Activated T-helper 1 cell treated with anti-CD3 and anti-CD28 coated beads, Interleukin-12 subunit alpha, Interleukin-12 subunit beta, Interleukin-2, Interleukin-4 antibody, amounts not matched to agents 30 ng/mL and 10 ng/mL and 1 ng/mL, durations not matched to agents 14 hours and 24 hours and 36 hours (primary cell): ENCODE measurements around the gene ZDHHC11B. TPM values are rescaled to one million over a fixed set of nuclear protein-coding genes. Genes with fewer than 3 reads are reported as not detected.
"Not testable (repeated sequence)": the region's sequence is repeated elsewhere in the genome, so short reads cannot be mapped to it uniquely, and the experiment has no call there.

Experiments used
- DNase-seq: peaks from one replicate; pipeline ENCODE4 v3.0.0; 2021; ENCODE audit warnings: low spot score
- H3K27ac Mint-ChIP-seq: one replicate; pipeline ENCODE4 v1.8.0; 2021; ENCODE audit warnings: mild to moderate bottlenecking, mixed read lengths
- H3K27me3 Mint-ChIP-seq: one replicate; pipeline ENCODE4 v1.8.0; 2022; ENCODE audit warnings: mild to moderate bottlenecking, moderate library complexity, mixed read lengths; ENCODE audit not compliant: insufficient read depth
- H3K36me3 Mint-ChIP-seq: one replicate; pipeline ENCODE4 v1.8.0; 2021; ENCODE audit warnings: low read depth, mixed read lengths
- H3K4me1 Mint-ChIP-seq: one replicate; pipeline ENCODE4 v1.8.0; 2021; ENCODE audit warnings: low read depth, mixed read lengths
- H3K4me3 Mint-ChIP-seq: one replicate; pipeline ENCODE4 v1.8.0; 2021; ENCODE audit warnings: mild to moderate bottlenecking, moderate library complexity, mixed read lengths
- H3K9me3 Mint-ChIP-seq: one replicate; pipeline ENCODE4 v1.8.0; 2021; ENCODE audit warnings: mixed read lengths
- intact Hi-C: fragments of 100-400 bp; cut with micrococcal nuclease; formaldehyde crosslinking; loops from one replicate; pipeline ENCODE4 v1.15.1; 2024
- total RNA-seq: library from RNA; stranded (reverse); gene quantifications from 2 replicates; pipeline ENCODE4 v1.2.3, GENCODE V29; 2022

Gene ZDHHC11B
- total RNA-seq, 1 donor from 2014 or later: not detected

DNA sequence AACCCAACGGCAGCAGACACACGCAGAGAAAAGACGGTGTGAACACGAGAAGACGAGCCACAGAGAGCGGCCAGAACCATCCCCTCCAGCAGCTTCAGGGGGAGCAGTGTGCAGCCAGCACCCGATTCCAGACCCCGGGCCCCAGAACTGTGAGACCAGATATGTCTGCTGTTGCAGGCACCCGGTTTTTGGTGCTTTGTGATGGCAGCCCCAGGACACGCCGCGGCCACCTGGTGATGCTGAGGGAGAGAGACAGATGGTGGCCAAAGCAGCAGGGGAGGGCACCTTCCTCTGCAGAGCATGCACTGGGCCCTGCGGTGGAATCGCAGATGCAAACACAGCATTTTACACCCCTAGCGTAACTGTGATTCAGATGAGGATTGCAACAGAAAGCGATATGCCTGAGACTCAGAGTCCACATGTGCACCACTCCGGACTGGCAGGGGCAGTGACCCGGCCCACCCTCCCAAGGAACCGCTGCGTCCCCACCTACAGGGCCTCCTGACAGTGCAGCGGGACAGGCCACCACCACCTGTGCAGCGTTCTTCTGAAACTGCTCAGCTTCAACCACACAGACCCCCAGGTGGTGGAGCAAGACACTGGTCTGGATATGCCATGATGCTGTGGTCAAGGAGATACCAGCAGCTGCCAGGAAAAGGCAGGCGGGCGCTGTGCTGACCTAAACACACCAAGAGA lies 24.0 kb downstream of the ZDHHC11B start:
- DNase-seq: no peak
- peaks cover 5% of the 10 kb centered on the region for H3K4me1 Mint-ChIP-seq
- no peaks in the 10 kb centered on the region for H3K9me3 Mint-ChIP-seq
- H3K4me3 Mint-ChIP-seq: no peak overlapping the region
- peaks cover 2% of the 10 kb centered on the region for H3K27me3 Mint-ChIP-seq
- H3K27ac Mint-ChIP-seq: no peak overlapping the region
- no peaks in the 10 kb centered on the region for H3K36me3 Mint-ChIP-seq
- intact Hi-C loops: no loop called here

GRCh38 chr5:759781-760362 lies 24.7 kb downstream of the ZDHHC11B start:
- intact Hi-C loops: loop anchor here (5.0 kb wide), 1 partner anchor 87 kb away; no protein-coding TSS in a partner anchor
- Mint-ChIP-seq H3K4me3 (no peak overlapping the region), H3K4me1 (peaks cover 5% of the 10 kb centered on the region), H3K9me3 (no peaks in the 10 kb centered on the region), H3K27me3 (peaks cover 2% of the 10 kb centered on the region), H3K36me3 (no peaks in the 10 kb centered on the region), H3K27ac (no peak overlapping the region)
- DNase-seq: no peak

- intact Hi-C loops: loop anchor here (5.0 kb wide), 1 partner anchor 88 kb away; no protein-coding TSS in a partner anchor
- Mint-ChIP-seq H3K9me3 (no peaks in the 10 kb centered on the region), H3K36me3 (no peaks in the 10 kb centered on the region), H3K4me1 (peaks cover 5% of the 10 kb centered on the region), H3K4me3 (no peak overlapping the region), H3K27ac (no peak overlapping the region), H3K27me3 (peaks cover 2% of the 10 kb centered on the region)
- DNase-seq: no peak
These were observed 25.3 kb downstream of the ZDHHC11B start for GRCh38 chr5:759111-759751.

GRCh38 chr5:758698-759053 lies 25.9 kb downstream of the ZDHHC11B start:
- Mint-ChIP-seq H3K27ac (no peak overlapping the region), H3K9me3 (no peaks in the 10 kb centered on the region), H3K36me3 (no peaks in the 10 kb centered on the region), H3K4me1 (peaks cover 5% of the 10 kb centered on the region), H3K27me3 (peaks cover 2% of the 10 kb centered on the region), H3K4me3 (no peak overlapping the region)
- DNase-seq: no peak
- intact Hi-C loops: loop anchor here (5.0 kb wide), 1 partner anchor 89 kb away; no protein-coding TSS in a partner anchor

DNA sequence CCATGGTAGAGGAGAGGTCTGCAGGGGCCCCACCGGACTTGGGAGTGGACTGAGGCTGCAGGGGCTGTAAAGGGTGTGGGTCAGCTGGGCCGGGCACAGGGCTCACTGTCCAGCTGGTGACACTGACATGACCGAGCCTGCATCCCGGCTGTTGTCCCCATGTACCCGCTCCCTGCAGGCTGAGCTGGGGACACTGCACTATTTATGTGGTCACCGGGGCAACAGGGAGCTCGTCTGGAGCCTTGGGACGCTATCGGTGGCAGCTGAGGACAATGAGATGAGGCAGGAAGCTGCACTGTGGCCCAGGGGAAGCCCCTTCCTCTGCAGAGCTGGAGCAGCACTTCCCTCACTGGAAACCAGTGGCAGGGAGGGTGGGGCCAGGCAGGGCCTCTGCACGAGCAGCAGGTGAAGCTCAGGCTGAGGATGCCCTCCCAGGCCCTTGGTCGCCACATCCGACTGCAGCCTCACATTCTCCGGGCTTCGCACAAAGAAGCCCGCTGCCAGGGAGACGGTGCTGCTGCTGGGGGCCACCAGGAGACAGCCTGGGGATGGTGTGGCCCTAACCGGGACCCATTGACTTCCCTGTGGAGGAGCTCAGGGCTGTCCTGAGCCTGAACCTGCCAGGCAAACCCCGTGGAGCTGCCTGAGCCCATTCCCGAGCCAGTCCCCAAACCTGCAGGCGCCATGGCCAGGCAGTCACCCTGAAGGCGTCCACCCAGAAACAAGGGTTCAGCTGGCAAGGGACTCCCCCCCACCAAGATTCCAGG lies 26.4 kb downstream of the ZDHHC11B start:
- no peak for DNase-seq
- Mint-ChIP-seq H3K36me3 (no peaks in the 10 kb centered on the region), H3K27ac (no peak overlapping the region), H3K27me3 (peaks cover under 1% of the 10 kb centered on the region), H3K4me1 (peaks cover 5% of the 10 kb centered on the region), H3K9me3 (no peaks in the 10 kb centered on the region), H3K4me3 (no peak overlapping the region)
- intact Hi-C loops: loop anchor here (5.0 kb wide), 1 partner anchor 89 kb away; no protein-coding TSS in a partner anchor

DNA sequence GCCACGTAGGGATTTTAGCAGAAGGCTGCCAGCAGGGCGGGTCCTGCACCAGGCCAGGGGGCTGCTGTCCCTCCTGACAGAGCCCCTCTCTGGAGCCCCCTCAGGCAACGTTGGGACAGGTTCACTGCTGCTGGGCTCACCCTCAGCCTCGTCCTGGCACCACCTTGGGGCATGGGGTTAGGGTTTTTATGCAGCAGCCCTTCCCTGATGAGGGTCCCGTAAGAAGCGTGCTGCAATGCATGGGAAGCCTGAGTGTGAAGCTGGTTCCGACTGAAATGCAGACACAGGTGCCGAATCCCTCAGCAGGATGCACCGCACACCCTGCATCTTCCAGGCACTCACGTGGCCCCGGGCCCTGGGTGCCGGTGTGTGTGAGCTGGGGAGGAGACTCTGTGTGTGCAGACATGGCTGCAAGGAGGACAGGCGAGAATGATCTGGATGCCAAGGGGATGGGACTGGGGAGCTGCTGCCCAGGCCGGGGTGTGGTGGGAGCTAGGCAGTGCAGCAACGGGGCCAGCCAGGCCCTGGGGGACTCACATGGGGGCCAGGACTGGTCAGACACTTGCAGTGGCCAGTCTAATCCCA lies 27.1 kb downstream of the ZDHHC11B start:
- Mint-ChIP-seq H3K9me3 (no peaks in the 10 kb centered on the region), H3K4me3 (no peak overlapping the region), H3K27ac (no peak overlapping the region), H3K4me1 (peaks cover 5% of the 10 kb centered on the region), H3K36me3 (no peaks in the 10 kb centered on the region), H3K27me3 (no peaks in the 10 kb centered on the region)
- intact Hi-C loops: loop anchor here (5.0 kb wide), 1 partner anchor 90 kb away; no protein-coding TSS in a partner anchor
- no peak for DNase-seq

DNA sequence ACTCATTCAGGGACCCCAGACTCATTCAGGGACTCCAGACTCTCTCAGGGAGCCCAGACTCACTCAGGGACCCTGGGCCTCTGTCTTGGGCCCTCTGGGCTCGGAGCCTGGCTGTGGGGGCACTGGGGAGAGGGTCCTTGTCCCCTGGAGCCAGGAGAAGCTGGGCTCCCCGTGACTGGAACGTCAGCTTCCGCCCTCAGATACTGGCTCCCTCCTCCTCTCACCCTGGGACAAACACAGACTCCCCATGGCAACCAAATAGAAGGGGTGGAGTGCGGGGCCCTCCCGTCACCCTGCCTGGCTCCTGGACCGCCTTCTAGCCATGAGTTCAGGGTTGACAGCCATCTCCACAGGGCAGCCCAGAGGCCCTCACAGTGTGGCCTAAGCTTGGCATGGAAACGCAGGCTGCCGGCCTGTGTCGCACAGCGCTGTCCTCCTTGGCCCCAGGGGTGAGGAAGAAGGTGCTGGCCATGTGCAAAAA lies 27.6 kb downstream of the ZDHHC11B start:
- Mint-ChIP-seq H3K4me3 (no peak overlapping the region), H3K4me1 (peaks cover 5% of the 10 kb centered on the region), H3K36me3 (no peaks in the 10 kb centered on the region), H3K27me3 (no peaks in the 10 kb centered on the region), H3K27ac (no peak overlapping the region), H3K9me3 (no peaks in the 10 kb centered on the region)
- no peak for DNase-seq
- intact Hi-C loops: loop anchor here (5.0 kb wide), 1 partner anchor 90 kb away; no protein-coding TSS in a partner anchor

- Mint-ChIP-seq H3K4me1 (peaks cover 5% of the 10 kb centered on the region), H3K9me3 (no peaks in the 10 kb centered on the region), H3K4me3 (no peak overlapping the region), H3K27ac (no peak overlapping the region), H3K27me3 (no peaks in the 10 kb centered on the region), H3K36me3 (no peaks in the 10 kb centered on the region)
- no peak for DNase-seq
- intact Hi-C loops: loop anchor here (5.0 kb wide), 1 partner anchor 91 kb away; no protein-coding TSS in a partner anchor
These were observed 28.4 kb downstream of the ZDHHC11B start for GRCh38 chr5:756171-756570.

DNA sequence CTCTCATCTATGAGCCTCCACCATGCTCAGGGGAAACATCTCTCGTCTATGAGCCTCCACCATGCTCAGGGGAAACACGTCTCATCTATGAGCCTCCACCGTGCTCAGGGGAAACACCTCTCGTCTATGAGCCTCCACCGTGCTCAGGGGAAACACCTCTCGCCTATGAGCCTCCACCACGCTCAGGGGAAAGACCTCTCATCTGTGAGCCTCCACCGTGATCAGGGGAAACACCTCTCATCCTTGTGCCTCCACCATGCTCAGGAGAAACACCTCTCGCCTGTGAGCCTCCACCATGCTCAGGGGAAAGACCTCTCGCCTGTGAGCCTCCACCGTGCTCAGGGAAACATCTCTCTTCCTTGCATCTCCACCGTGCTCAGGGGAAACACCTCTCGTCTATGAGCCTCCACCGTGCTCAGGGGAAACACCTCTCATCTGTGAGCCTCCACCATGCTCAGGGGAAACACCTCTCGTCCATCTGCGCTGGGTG lies 30.3 kb downstream of the ZDHHC11B start:
- H3K36me3 Mint-ChIP-seq, H3K27me3 Mint-ChIP-seq, H3K4me3 Mint-ChIP-seq, H3K4me1 Mint-ChIP-seq, DNase-seq, intact Hi-C loops, H3K9me3 Mint-ChIP-seq, H3K27ac Mint-ChIP-seq: not testable (repeated sequence)

GRCh38 chr5:753567-754142 lies 30.9 kb downstream of the ZDHHC11B start:
- H3K4me1 Mint-ChIP-seq, H3K27me3 Mint-ChIP-seq, H3K36me3 Mint-ChIP-seq, DNase-seq, H3K27ac Mint-ChIP-seq, H3K4me3 Mint-ChIP-seq, intact Hi-C loops, H3K9me3 Mint-ChIP-seq: not testable (repeated sequence)

DNA sequence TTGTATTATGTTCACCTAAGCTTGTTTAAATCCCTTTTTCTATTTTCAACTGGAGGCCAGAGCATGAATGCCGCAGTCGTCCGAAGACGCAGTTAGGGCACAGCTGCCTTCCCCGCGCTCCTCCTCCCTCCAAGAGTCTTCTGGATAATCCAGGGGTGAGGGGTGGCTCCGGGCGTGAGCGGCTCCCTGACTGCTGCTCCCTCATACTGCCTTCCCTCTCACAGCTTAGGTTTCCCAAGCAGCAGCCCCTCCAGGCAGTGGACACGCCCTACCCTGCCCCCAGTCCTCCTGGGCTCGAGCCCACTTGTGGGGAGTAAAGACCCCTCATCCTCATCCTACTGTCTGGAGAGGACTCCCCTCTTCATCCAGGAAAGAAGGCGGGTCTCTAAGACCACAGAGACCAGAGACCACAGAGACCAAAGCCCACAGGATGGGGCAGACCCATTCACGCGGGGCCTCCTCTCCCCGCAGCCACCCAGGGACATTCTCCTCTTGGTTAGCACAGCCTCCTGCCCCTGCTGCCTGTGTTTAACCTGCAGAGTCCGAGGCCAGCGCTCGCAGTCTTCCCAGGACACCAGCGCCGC lies 31.9 kb downstream of the ZDHHC11B start:
- H3K36me3 Mint-ChIP-seq, H3K9me3 Mint-ChIP-seq, H3K4me3 Mint-ChIP-seq, H3K4me1 Mint-ChIP-seq, H3K27ac Mint-ChIP-seq, intact Hi-C loops, H3K27me3 Mint-ChIP-seq, DNase-seq: not testable (repeated sequence)

- H3K4me3 Mint-ChIP-seq, DNase-seq, H3K4me1 Mint-ChIP-seq, H3K9me3 Mint-ChIP-seq, intact Hi-C loops, H3K27me3 Mint-ChIP-seq, H3K27ac Mint-ChIP-seq, H3K36me3 Mint-ChIP-seq: not testable (repeated sequence)
These were observed 32.5 kb downstream of the ZDHHC11B start for GRCh38 chr5:751992-752391.
